HCT116 (cell line): ENCODE data around the gene FAM210B. TPM values are rescaled to one million over a fixed set of nuclear protein-coding genes. Genes with fewer than 3 reads are reported as not detected.

Experiments used
- ATAC-seq: fragments of 200-7000 bp; cut with Tn5 transposase; 2 replicates; pipeline ENCODE4 v1.9.1; 2020; ENCODE audit warnings: mild to moderate bottlenecking, moderate library complexity
- BruUV-seq: library from RNA; stranded (reverse); fragments of 400-500 nt; replicated peaks from 2 replicates; lab custom pipeline; 2021; lab: Mats Ljungman, UMichigan
- CTCF ChIA-PET: fragments of 300-600 bp; sonication (Branson Sonifier 250); formaldehyde crosslinking; loops from one replicate; lab custom pipeline; 2021; ENCODE audit warnings: antibody characterized with exemption; lab: Charles Lee
- POLR2A ChIA-PET: fragments of 300-600, 350-600 bp; sonication (Branson Sonifier 250); formaldehyde crosslinking; loops from one replicate; lab custom pipeline; 2021; ENCODE audit warnings: antibody characterized with exemption; lab: Charles Lee
- RAD21 ChIA-PET, 2 experiments: fragments of 300-600 bp; sonication (Branson Sonifier 250); formaldehyde crosslinking; loops; one replicate each; lab custom pipeline; 2023; ENCODE audit warnings: low total read pairs in 2 of 2; ENCODE audit not compliant: uncharacterized antibody in 2 of 2, unreplicated experiment in 2 of 2, low non-redundant PET in 1 of 2; lab: Charles Lee
- DNase-seq: peaks from one replicate; pipeline ENCODE4 v3.0.0-alpha.2; 2010; ENCODE audit warnings: low read depth, low spot score
- H2AFZ ChIP-seq: fragments of 200-600 bp; shearing (Covaris generic), sonication (generic); 2 replicates; pipeline ENCODE4 v1.6.1; 2017; ENCODE audit warnings: low read depth, mixed run types, mixed read lengths, antibody characterized with exemption, low read length; ENCODE audit not compliant: poor library complexity, severe bottlenecking
- H3K27ac ChIP-seq: 2 replicates; pipeline ENCODE4 v1.5.1; 2012; ENCODE audit warnings: low read depth, low read length
- H3K27me3 ChIP-seq: fragments of 200-600 bp; sonication (generic); 2 replicates; pipeline ENCODE4 v1.6.1; 2016; ENCODE audit warnings: mixed run types, low read length, mixed read lengths; ENCODE audit not compliant: insufficient read depth
- H3K36me3 ChIP-seq, 2 experiments: fragments of 200-500 bp in 1 of 2; fragments of 200-600 bp in 1 of 2; sonication (Bioruptor generic) in 1 of 2; sonication (generic) in 1 of 2; 2 replicates each; pipeline versions ENCODE4 v1.5.1 to v1.6.1; 2014 to 2016; ENCODE audit warnings: low read length in 2 of 2, inconsistent platforms in 1 of 2, mixed read lengths in 1 of 2, mixed run types in 1 of 2; ENCODE audit not compliant: insufficient read depth in 2 of 2, control insufficient read depth in 1 of 2
- H3K4me1 ChIP-seq, 2 experiments: fragments of 200-600 bp in 1 of 2; sonication (generic) in 1 of 2; 2 replicates each; pipeline versions ENCODE4 v1.5.1 to v1.6.1; 2012 to 2017; ENCODE audit warnings: low read length in 2 of 2, inconsistent platforms in 1 of 2, mild to moderate bottlenecking in 1 of 2, mixed read lengths in 1 of 2, mixed run types in 1 of 2, moderate library complexity in 1 of 2; ENCODE audit not compliant: insufficient read depth in 2 of 2, control insufficient read depth in 1 of 2
- H3K4me2 ChIP-seq: fragments of 200-600 bp; sonication (generic); 2 replicates; pipeline ENCODE4 v1.6.1; 2017; ENCODE audit warnings: mixed run types, low read length, mixed read lengths
- H3K4me3 ChIP-seq, 2 experiments: fragments of 200-600 bp in 1 of 2; sonication (generic) in 1 of 2; replicated peaks in 1 of 2; 2 replicates each; pipeline ENCODE4 v1.5.1; 2011 to 2016; ENCODE audit warnings: low read length in 2 of 2, control low read depth in 1 of 2, low read depth in 1 of 2, mild to moderate bottlenecking in 1 of 2, mixed read lengths in 1 of 2, mixed run types in 1 of 2
- H3K79me2 ChIP-seq: fragments of 200-600 bp; sonication (generic); 2 replicates; pipeline ENCODE4 v1.6.1; 2017; ENCODE audit warnings: mild to moderate bottlenecking, mixed run types, low read length, moderate library complexity, mixed read lengths; ENCODE audit not compliant: insufficient read depth
- H3K9ac ChIP-seq: fragments of 200-600 bp; sonication (generic); 2 replicates; pipeline ENCODE4 v1.6.1; 2016; ENCODE audit warnings: low read length, mixed read lengths
- H3K9me2 ChIP-seq: fragments of 200-600 bp; sonication (generic), shearing (Covaris generic); 2 replicates; pipeline ENCODE4 v1.6.1; 2017; ENCODE audit warnings: mixed run types, mild to moderate bottlenecking, moderate library complexity; ENCODE audit not compliant: insufficient read depth
- H3K9me3 ChIP-seq, 2 experiments: fragments of 200-500 bp in 1 of 2; fragments of 200-600 bp in 1 of 2; sonication (Bioruptor generic) in 1 of 2; sonication (generic) in 1 of 2; 2 replicates each; pipeline ENCODE4 v1.6.1; 2014 to 2017; ENCODE audit warnings: low read length in 2 of 2, mixed read lengths in 2 of 2, inconsistent platforms in 1 of 2, low read depth in 1 of 2, mild to moderate bottlenecking in 1 of 2, mixed run types in 1 of 2, moderate library complexity in 1 of 2; ENCODE audit not compliant: control insufficient read depth in 1 of 2, insufficient read depth in 1 of 2
- H4K20me1 ChIP-seq: fragments of 200-600 bp; sonication (generic), shearing (Covaris generic); 2 replicates; pipeline ENCODE4 v1.6.1; 2017; ENCODE audit warnings: mixed run types, mild to moderate bottlenecking, moderate library complexity; ENCODE audit not compliant: insufficient read depth
- CEBPB ChIP-seq: IDR thresholded peaks from 2 replicates; pipeline ENCODE4 v1.6.1; 2012; ENCODE audit warnings: low read depth
- EGR1 ChIP-seq: IDR thresholded peaks from 2 replicates; pipeline ENCODE4 v1.6.1; 2012; ENCODE audit warnings: low read depth
- EZH2 ChIP-seq: fragments of 200-600 bp; sonication (generic); IDR thresholded peaks from 2 replicates; pipeline ENCODE4 v1.6.1; 2017; ENCODE audit warnings: antibody characterized with exemption, mixed run types
- JUND ChIP-seq: IDR thresholded peaks from 2 replicates; pipeline ENCODE4 v1.6.1; 2012
- POLR2A ChIP-seq: IDR thresholded peaks from 2 replicates; pipeline ENCODE4 v1.7.0; 2011; ENCODE audit warnings: borderline replicate concordance; ENCODE audit not compliant: insufficient read depth, insufficient read length; ENCODE audit errors: extremely low read depth
- POLR2AphosphoS5 ChIP-seq: IDR thresholded peaks from 2 replicates; pipeline ENCODE4 v1.6.1; 2011; ENCODE audit warnings: mild to moderate bottlenecking, low read depth, low read length, moderate library complexity
- SP1 ChIP-seq: IDR thresholded peaks from 2 replicates; pipeline ENCODE4 v1.6.1; 2012; ENCODE audit warnings: low read depth
- SRF ChIP-seq: IDR thresholded peaks from 2 replicates; pipeline ENCODE4 v1.6.1; 2012; ENCODE audit warnings: low read depth
- TCF7L2 ChIP-seq: IDR thresholded peaks from 2 replicates; pipeline ENCODE4 v1.7.0; 2011; ENCODE audit warnings: borderline replicate concordance, inconsistent platforms; ENCODE audit not compliant: insufficient read depth, insufficient read length; ENCODE audit errors: extremely low read depth
- YY1 ChIP-seq: IDR thresholded peaks from 2 replicates; pipeline ENCODE4 v1.6.1; 2011; ENCODE audit warnings: low read length, low read depth, moderate library complexity, mild to moderate bottlenecking; ENCODE audit not compliant: insufficient replicate concordance; ENCODE audit errors: extremely low read depth
- ZFX ChIP-seq: fragments of 450-650 bp; IDR thresholded peaks from 2 replicates; pipeline ENCODE4 v1.6.1; 2017
- intact Hi-C: fragments of 100-400 bp; cut with micrococcal nuclease; formaldehyde crosslinking; loops from 2 replicates; pipeline ENCODE4 v1.10.0; 2022
- total RNA-seq: library from RNA; stranded (reverse); gene quantifications from one replicate; pipeline ENCODE4 v1.2.1, GENCODE V29; 2021; ENCODE audit not compliant: unreplicated experiment
- TF ChIP-seq, protein P1 (sequence below): IDR thresholded peaks from 2 replicates; pipeline ENCODE4 v1.6.1; 2011; ENCODE audit warnings: mild to moderate bottlenecking, low read length, moderate library complexity; ENCODE audit not compliant: insufficient replicate concordance; ENCODE audit errors: extremely low read depth

Gene FAM210B
- total RNA-seq, 1 experiment from 2014 or later, result 12.0 TPM

DNA sequence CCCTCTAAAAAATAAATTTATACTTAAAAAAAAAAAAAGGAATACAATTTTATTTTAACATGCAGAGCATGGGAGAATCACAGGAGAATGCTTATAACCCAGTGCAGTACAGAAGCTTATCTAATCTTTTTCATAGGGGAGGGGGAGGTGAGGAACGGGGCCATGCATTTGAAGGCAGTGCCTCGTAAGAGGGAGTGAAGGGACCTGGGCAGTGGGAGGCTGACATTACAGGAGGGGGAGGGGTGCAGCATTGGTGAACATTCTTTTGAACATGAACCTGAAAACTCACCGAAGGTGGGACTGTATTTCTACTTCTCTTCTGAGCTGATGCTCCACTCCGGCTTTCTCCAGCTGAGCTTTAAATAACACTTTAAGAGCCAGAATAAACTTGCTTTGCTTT, 23.9 kb downstream of the FAM210B start:
- TF ChIP-seq ZFX (no peak), EGR1 (no peak), CEBPB (no peak), TCF7L2 (no peak), POLR2AphosphoS5 (no peak), JUND (no peak), POLR2A (no peak), YY1 (no peak), SP1 (no peak), SRF (no peak), EZH2 (no peak)
- TF ChIP-seq, protein P1, sequence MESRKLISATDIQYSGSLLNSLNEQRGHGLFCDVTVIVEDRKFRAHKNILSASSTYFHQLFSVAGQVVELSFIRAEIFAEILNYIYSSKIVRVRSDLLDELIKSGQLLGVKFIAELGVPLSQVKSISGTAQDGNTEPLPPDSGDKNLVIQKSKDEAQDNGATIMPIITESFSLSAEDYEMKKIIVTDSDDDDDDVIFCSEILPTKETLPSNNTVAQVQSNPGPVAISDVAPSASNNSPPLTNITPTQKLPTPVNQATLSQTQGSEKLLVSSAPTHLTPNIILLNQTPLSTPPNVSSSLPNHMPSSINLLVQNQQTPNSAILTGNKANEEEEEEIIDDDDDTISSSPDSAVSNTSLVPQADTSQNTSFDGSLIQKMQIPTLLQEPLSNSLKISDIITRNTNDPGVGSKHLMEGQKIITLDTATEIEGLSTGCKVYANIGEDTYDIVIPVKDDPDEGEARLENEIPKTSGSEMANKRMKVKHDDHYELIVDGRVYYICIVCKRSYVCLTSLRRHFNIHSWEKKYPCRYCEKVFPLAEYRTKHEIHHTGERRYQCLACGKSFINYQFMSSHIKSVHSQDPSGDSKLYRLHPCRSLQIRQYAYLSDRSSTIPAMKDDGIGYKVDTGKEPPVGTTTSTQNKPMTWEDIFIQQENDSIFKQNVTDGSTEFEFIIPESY, result no peak
- TF ChIP-seq, all 23 proteins: peak for 0
- H3K9ac ChIP-seq, result no peak overlapping the region
- no TSS peak for BruUV-seq
- H3K36me3 ChIP-seq, result peaks cover 52 to 55% of the 10 kb centered on the region in 2 experiments
- intact Hi-C loops, result no loop called here
- H2AFZ ChIP-seq, result no peak overlapping the region
- no peaks in the 10 kb centered on the region for H3K4me1 ChIP-seq
- H3K9me3 ChIP-seq, result no peaks in the 10 kb centered on the region
- no peak overlapping the region for H3K4me3 ChIP-seq
- ATAC-seq, result no peak
- H3K79me2 ChIP-seq, result peaks cover 92% of the 10 kb centered on the region
- H3K27me3 ChIP-seq, result no peaks in the 10 kb centered on the region
- DNase-seq, result no peak
- no peak overlapping the region for H3K4me2 ChIP-seq
- ChIA-PET RAD21 (no interaction called here), POLR2A (no interaction called here), CTCF (no interaction called here)
- no peaks in the 10 kb centered on the region for H4K20me1 ChIP-seq
- H3K9me2 ChIP-seq, result no peaks in the 10 kb centered on the region
- no peak overlapping the region for H3K27ac ChIP-seq
